ENCODE data around the gene TMEM218.
"Not testable (repeated sequence)": the region's sequence is repeated elsewhere in the genome, so short reads cannot be mapped to it uniquely, and the experiment has no call there.

DNA sequence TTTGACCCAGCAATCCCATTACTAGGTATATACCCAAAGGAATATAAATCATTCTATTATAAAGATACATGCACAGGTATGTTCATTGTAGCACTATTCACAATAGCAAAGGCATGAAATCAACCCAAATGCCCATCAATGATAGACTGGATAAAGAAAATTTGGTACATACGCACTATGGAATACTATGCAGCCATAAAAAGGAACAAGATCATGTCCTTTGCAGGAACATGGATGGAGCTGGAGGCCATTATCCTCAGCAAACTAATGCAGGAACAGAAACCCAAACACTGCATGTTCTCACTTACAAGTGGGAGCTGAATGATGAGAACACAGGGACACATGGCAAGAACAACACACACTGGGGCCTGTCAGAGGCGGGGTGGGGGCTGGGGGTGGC is 55.3 kb downstream of the TMEM218 start:
- TF ChIP-seq, protein P1, sequence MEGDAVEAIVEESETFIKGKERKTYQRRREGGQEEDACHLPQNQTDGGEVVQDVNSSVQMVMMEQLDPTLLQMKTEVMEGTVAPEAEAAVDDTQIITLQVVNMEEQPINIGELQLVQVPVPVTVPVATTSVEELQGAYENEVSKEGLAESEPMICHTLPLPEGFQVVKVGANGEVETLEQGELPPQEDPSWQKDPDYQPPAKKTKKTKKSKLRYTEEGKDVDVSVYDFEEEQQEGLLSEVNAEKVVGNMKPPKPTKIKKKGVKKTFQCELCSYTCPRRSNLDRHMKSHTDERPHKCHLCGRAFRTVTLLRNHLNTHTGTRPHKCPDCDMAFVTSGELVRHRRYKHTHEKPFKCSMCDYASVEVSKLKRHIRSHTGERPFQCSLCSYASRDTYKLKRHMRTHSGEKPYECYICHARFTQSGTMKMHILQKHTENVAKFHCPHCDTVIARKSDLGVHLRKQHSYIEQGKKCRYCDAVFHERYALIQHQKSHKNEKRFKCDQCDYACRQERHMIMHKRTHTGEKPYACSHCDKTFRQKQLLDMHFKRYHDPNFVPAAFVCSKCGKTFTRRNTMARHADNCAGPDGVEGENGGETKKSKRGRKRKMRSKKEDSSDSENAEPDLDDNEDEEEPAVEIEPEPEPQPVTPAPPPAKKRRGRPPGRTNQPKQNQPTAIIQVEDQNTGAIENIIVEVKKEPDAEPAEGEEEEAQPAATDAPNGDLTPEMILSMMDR (IDR thresholded peaks at IDR 0.05): not testable (repeated sequence)
- TF ChIP-seq POLR2A (IDR thresholded peaks at IDR 0.05): not testable (repeated sequence)
